ENCODE data around the gene TUNAR.

TUNAR gene

DNA sequence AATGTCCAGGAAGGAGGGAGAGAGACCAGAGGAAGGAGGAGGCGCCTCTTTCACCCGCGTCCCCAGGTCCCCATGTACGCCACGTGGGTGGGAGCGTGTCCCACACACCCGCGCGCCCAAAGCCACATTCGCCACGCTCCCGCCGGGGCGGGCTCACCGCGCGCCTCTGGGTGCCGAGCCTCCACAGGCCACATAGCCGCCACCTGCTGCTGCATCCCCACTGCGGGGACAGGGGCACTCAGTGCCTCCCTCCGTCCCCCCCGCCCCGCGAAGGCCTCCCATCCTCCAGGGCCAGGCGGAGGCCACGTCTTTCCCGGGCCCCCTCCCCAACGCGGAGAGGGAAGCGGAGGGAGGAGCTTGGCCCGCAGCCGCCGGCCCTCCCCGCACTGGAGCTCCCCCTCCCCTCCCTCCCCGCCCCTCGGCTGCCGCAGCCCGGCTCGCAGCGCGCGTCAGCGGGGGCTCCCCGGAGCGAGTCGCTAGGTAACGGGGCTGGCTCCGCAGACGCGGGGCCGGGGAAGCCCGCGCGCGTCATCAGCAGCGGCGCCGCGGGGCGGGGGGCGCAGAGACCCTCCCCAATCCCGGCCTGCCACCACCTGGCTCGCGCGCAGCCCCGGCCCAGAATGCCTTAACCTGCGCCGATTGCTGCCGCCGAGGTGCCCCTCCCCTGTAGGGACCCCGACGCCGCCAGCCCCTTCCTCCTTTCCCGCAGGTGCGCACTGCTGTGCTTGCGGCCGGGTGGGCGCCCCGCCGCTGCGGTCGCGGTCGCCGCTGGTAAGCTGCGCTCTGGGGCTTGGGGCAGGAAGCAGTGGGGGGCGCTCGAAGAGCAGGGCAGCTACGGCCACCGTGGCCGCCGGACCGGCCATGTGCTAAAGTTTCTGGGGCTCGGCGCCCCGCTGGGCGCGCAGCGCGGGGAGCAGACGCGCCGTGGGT is 536 bp upstream of the TUNAR start:
- DNase-seq = no peak

DNA sequence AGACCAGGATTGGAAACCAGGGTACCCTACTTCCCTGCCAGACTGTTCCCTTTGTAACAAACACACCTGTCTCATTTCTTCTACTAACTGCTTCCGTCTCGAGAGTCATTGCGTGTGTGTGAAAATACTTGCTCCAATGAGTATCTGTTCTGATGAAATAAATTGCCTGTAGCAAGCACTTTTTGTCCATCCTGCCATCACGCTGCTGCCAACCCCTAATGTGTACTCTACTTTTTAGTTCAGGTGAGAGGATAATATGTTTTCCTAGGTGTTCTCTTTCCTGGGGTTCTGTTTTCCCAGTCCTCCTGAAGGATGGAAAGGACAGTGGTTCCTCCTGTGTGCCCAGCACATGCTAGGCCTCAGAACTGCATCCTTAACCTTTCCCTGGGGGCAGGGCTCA is 1.0 kb downstream of the TUNAR start:
- no peak for DNase-seq

DNA sequence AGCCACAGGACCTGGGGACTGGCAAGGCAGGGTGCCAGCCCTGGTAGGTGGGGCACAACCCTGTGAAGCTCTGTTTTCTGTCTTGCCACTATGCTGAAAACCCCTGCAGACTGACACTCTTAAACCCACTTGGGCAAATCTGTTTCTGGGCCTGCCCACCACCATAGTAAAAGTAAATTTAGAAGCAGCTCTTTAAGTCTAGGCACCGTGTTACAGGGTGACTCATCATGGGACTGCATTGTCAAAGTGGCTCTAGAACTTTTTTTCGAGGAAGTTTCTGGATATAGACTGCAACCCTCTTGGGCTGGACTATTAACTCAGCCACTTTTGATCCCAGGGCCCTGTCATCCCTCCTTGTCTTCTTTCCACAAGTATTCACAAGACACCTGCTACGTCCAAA is 7.7 kb downstream of the TUNAR start:
- DNase-seq = no peak

DNA sequence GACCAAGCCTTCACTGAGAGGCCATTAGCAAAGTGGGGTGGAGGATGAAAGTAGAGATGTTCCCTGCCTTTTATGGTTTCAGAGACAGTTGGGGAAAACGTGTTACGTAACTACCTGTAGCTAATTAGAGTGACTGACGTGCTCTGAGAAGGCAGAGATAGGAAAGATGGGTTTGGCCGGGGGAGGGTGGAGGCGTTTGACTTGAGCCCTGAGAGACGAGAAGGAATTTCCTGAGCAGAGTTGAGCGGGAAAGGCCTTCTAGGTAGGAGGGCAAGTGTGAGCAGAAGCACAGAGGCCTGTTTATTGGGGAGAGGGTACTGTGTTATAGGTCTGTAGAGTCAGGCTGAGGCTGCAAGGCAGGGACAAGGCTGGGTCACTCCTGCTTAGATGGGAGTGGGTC is 8.6 kb downstream of the TUNAR start:
- no peak for DNase-seq

DNA sequence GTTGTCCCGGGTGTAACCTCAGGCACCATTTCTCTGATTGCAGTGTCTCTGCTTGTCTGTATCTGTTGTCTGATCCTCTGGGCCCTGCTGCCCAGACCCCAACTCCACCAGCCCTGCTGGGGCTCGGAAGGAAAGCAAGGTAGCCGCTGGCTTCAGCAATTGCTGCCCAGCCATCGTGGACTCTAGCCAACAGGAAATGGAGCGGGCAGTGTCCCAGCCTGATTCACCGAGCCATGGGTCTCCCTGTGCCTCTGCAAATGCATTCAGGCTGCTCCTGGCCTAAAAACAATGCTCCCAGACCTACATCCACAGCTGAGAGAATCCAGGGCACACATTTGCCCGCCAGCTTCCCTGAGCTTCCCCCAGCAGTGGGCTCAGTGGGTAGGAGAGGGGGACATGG is 9.2 kb downstream of the TUNAR start:
- no peak for DNase-seq

DNA sequence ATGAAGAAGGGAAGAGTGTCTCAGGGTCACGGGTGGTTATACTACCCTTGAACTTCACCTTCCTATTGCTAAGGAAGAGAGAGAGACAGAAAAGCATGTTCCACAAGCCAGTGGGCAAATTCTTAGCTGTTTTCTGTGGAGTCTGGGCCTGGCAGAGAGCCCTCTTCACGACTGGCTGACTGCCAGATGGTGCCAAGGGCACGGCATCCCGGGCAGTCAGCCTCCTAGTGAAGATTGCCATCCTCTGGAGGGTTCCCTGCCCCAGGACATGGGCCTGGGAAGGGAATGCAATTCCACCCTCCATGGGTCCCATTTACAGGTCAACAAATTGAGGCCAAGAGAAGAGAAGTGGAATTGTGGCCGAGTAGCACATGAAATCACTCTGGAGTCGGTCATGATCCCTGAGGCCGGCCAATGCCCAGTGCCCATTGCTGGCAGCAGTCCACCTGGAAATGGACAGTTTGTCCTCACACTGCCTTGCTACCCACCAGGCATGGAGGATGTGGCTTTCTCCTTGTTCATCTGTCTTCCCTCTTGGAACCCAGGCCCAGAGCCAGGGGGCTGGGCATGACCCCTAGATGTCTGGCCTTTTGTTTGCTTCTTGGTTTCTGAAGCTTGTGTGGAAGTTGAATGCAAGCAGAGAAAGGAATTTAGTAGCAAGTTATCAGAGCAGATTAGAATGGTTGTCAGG is 9.9 kb downstream of the TUNAR start:
- DNase-seq = no peak

DNA sequence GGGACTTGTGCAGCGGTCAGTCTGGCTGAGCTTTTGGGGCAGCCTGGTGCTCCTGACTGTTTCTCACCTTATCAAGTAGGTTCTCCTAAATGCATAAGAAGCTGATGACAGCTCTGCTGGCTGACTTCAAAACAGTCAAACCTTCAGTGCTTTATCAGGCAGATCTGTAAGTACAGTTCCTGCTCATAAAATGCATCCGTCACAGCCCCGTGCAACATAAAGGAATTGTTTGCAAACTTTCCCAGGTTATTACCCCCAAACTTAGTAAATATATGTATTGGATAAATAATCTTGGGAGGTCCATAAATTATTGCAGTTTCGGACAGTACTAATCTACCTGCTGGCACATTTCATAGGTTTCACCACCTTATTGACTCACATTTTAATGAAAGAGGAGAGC is 10.7 kb downstream of the TUNAR start:
- no peak for DNase-seq

DNA sequence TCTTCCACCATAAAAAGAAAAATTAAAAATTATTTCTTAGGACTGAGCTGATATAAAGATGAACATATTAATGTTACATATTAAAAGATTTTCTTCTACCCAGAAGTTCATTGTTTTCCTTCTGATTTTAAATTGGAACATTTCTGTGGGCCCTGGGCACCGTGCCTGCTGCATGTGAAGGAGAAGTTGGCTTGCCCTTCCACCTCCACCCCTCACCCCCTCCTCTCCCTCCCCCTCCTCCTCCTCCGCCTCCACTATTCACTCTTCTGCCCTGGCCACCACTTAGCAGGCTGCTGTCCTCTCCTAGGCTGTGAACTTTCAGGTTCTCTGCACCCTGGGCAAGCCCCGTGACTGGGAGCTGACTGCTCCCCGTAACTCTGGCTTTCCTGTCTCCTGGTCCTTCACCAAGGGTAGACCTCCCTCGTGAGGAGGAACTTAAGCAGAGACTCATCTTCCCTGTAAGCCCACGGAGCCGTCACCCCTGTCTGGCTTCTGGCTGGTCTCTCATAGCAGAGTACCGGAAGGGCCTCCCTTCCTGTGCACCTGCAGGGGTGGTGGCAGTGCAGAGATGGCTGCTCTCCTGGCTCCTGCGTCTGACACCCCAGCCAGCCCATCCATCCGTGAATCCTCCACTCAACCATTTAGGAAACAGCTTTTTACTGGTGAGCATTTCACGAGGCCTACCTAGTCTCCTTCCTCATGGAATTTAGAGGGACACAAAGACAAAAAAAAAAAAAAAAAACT is 12.8 kb downstream of the TUNAR start:
- DNase-seq = no peak

DNA sequence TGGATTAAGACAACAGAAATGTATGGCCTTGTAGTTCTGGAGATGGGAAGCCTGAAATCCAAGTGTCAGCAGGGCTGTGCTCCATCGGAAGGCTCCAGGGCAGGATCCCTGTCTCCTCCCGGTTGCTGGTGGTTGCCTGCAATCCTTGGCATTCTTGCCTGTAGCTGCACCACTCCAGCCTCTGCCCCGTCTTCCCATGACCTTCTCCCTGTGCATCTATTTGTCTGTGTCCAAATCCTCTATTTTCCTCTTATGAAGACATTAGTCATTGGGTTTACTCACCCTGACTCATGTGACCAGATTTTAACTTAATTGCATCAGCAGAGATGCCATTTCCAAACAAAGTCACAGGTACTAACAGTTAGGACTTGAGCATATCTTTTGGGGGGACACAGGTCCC is 15.1 kb downstream of the TUNAR start:
- DNase-seq = no peak

DNA sequence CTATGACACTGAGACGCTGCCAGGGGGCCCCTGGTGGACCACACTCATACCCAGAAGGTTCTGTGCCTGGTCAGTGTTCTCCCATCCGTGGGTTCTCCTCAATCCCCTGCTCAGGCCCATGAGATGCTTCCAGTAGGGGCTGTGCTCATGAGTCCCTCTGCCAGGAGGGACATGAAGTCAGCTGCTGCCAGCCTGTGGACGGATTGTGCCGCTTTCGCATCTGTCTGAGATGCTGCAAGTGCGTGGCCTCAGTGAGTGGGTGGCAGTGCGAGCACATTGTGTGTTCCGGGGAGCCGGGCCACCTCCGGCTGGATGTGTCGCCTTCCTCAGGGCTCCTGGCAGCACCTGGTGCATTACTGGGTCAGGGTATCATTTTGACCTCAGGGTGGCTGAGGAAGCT is 15.5 kb downstream of the TUNAR start:
- DNase-seq = no peak

DNA sequence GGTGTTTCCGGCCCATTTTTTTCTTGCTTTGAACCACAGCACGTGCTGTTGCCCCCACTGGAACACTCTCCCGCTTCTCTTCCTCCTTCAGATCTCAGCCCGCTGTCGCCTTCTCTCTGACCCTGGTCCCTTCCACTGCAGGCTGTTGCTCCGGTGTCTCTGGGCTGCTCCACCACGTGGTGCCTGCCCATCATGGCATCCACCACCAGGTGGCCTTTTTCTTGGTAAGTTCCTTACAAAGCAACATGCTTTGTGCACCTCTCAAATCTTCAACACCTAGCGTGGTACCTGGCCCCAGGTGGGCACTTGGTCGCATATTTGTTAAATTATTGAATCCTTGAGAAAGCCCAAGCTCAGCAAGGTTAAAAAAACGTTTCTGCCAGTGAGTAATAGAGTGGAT is 19.1 kb downstream of the TUNAR start:
- peak; percentile 16 for DNase-seq

DNA sequence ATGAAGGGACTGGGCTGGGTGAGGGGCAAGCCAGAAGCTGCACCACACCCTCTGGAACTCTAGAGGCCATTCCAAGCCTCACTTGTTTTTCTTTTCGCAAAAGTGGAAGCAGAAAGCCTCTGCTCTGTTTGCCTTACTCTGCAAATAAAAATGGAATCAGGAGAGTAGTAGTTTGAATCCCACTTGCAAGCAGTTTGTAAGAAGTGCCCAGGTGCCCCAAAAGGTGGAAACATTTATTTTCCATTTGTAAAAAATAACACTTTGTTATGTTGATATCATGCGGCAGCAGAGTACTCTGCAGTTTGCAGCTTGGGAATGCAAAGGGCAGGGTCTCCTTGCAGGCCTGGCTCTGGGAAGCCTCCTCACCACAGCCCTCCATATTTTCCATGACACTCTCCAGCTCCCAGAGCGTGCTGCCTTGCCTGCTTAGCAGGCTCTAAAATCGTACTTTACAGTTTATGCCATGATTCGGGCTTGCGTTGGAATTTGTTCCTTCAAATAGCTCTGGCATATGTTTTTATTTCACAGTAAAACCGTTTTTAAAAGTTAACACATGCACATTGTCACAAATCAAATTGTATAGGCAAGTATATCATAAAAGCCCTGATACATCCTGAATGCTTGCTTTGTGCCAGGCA is 20.0 kb downstream of the TUNAR start:
- DNase-seq = no peak

DNA sequence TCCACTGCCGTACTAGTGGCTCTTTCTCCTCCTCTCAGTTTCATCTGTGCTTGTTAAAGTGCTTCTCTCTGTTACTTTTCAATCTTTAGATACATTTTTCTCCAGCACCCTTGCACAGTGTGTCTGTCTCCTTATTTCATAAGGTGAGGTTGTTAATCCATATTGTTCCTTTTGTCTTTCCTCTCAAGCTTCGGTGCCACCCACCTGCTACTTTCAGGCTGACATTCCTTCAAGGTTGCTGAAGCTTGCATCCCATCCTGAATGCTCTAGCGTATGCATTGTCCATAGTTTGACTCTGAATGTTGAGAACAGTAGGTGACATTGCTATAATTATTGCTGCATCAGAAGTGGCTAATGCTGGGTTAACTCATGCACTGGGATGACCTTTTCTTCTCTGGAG is 20.6 kb downstream of the TUNAR start:
- DNase-seq = no peak

DNA sequence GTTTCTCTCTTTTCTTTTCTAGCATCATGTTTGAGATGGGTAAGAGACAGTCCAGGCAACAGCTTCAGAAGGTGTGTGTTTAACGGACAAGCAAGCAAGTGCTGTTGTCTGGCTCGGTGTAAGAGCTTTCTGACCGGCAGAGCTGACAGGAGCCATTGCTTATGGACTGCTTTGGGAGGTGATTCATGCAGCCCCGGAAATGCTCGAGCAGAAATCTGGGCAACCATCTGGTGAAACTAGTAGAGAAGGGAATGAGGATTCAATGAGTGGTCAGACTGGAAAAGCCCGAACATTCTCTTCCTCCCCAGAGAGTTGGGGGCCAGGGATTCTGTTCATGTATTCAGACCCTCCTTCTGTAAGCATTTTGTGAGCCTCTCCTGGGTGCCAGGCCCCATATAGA is 24.4 kb downstream of the TUNAR start:
- no peak for DNase-seq

DNA sequence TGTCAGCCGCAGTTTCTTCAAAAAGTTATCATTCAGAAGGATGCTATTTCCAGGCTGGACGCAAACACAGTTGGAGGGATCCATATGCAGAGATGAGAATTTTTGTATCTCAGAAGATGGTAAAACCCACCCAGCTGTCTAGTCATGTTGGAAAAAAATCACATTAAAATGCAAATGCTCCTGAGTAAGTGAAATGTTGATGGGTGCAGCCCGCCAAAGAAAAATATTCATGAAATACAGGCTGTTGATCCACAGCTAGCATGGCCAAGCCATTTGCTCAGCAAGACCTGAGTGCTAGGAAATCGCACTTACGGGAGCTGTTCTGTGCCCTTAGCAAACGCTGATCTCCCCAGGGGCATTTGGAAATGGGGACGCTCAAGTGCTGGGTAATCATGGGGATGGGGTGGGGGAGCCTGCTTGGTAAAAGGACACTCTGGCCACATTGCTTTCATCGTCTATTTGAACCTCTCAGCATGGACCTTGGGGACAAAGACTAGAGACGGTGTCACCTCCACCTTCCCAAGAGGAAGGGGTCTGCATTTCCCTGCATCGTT is 25.7 kb downstream of the TUNAR start:
- DNase-seq = no peak

DNA sequence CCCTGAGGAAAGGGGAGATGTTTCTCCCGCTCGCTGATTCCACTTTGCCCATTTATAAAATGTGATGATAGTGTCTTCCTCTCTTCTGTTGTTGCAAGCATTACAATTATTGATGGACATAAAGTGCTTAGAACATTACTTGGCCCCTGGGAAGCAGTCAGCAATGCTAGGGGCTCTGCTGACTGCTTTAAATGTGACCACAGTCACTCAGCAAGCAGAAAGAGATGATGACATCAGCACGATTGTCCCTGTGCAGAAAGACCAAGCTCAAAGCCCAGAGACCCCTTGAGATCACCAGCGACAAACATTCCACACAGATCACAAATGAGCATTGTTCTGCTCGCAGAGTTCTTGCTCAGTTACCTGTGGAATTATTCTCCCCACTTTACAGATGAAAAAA is 26.5 kb downstream of the TUNAR start:
- DNase-seq = no peak

DNA sequence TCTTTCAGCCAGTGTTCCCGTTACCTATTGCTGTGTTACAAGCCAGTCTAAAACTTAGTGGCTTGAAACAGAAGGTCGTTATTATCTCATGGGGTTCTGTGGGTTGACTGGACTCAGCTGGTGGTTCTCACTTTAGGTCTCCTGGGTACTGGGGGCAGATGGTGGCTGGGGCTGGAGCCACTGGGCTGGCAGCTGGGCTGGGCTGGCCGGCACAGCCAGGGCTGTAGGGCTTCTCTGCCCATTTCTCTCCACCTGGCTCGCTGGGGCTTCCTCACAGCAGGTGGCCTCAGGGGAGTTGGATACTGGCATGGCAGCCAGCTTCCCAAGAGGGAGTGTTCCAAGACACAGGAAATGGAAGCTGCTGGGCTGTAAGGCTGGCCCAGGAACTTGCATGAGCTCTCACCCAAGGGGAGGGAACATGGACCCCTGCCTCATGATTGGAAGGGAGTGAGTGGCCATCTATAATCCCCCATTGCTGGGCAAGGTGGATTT is 27.0 kb downstream of the TUNAR start:
- DNase-seq = no peak

DNA sequence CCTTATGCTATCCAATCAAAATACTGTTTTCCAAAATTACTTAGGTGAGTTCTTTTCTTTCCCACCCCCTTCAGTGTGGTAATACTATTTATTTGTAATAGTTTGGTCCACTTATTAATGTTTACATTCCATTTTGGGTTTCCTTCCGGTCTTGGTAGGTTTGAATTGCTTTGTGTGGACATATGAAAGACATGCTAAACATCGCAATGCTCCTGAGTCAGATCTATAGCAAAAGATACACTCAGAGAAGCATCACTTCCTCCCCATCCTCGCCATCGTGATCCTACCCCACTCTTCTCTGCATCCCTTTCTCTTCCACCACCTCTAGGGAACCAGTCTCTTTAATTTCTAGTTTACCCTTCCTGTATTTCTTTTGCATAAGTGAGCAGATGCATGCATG is 30.0 kb downstream of the TUNAR start:
- DNase-seq = no peak

DNA sequence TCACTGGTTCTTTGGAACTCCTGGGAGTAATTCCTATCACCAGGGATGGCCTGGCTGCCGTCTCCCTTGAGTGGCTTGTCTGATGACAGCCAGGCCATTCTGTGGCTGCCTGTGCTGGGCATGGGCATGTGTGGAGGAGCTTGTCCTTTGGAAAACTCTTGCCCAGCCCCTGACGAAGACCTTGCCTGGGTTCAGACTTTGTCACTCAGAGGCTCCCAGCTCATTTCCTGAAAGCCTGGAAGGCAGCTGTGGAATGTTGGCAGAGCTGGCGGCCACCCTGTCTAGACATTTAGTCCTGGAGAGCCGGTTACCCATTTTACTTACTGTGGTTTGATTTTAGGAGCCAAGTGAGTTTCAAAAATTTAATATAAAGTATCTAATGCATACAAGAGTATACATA is 34.0 kb downstream of the TUNAR start:
- DNase-seq = no peak

DNA sequence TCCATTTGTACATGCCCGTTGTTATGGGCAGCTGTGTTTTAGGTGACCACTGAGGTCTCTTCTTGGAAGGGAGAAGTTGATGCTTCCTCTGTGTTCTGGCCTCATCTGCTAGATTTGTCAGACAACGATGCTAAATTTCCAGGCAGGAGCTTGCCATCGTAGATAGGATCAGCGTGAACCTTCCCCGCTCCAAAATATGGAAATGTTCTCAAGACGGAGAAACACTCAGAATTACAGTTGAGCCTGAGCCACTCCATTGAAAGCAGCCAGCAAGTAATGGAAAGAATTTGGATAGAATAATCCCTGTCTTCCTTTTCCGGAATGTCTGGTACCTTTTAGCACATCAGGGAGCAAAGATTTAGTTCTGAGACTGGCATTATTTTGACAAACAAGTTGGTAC is 34.8 kb downstream of the TUNAR start:
- no peak for DNase-seq

DNA sequence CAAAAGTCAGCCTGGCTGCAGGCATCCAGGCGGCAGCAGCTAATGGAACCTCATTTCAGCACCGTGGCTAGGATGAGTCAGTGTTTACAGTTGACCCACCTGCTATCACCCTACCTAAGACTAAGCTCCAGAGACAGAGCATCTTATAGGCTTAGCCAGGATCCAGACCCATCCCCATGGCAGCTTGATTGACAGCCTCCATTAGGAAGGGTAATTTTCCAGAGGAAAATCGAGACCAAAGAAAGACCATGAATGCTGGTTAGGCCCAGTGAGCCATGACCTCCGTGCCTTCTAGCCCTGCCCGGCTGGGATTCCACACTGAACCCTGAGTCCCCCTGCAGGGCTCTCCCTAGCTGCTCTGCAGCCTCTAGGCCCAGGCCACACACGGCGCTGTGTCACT is 38.7 kb downstream of the TUNAR start:
- no peak for DNase-seq

DNA sequence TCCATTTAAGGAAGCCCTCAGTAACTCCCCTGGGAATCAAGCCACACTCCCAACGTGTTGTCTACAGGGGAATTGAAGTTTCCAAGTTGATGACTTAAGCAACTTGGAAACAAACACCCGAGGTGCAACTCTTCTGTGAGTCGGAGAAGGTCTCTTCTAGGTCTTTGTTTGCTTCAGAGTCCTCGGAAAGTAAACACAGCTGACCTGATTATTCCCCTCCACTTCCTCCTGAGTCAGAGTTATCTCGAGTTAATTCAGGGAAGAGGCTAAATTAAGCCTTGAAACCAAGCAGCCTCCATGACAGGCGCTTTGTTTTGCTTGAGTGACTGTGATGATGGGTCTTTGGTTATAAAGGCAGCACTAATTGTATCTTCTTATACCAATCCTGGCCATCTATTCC is 41.8 kb downstream of the TUNAR start:
- DNase-seq = no peak

Measured in activated CD4-positive, alpha-beta T cell treated with anti-CD3 and anti-CD28 coated beads, Interleukin-2, Interleukin-6, amounts not matched to agents 100 ng/mL and 50 ng/mL, durations not matched to agents 16 hours and 8 hours (primary cell).